ENCODE data around the gene RNASET2. TPM values are rescaled to one million over a fixed set of nuclear protein-coding genes. Genes with fewer than 3 reads are reported as not detected.

RNASET2 gene
- total RNA-seq, 4 donors from 2014 or later: 29.1 to 56.7 (median 41.2) TPM

DNA sequence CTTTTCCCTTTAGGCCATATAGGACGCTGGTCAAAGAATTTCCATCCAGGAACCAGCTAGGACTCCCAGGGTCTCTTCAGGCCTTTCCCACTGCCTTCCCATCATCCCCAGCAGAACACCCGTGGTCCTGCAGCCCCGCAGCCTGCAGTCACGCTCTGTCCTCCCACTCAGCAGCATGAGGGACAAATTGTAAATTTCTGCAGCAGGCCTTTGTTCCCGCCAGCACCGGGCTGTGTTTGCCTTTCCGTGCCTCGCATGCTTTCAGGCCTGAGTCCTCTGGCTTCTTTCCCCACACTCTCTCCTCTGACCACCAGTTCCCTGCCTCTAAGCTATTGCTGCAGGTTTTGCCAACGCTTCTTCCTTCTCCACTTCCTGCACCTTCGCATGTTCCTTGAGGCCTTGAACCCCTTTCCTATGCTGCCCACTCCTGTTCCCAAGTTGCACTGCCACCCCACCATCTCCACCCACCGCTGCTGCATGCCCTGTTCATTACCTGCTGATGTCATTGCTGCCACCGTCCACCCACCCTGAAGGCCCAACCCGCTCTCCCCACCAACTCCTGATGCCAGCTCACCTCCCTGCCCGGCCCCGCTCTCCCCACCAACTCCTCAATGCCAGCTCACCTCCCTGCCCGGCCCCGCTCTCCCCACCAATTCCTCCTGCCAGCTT lies 49.8 kb downstream of the RNASET2 start:
- Histone ChIP-seq H3K4me1 (no peaks in the 10 kb centered on the region), H3K27ac (no peak overlapping the region), H3K27me3 (no peaks in the 10 kb centered on the region), H3K36me3 (no peaks in the 10 kb centered on the region), H3K4me3 (no peak overlapping the region), H3K9me3 (no peaks in the 10 kb centered on the region)
- no peak for TF ChIP-seq CTCF (IDR thresholded peaks at IDR 0.05)
- no peak for TF ChIP-seq POLR2A (IDR thresholded peaks at IDR 0.05)
- 83 to 85% methylated on average over 17 of the region's 17 CpGs for WGBS, 2 donors
- intact Hi-C loops (cut with DNase I): no loop called here
- DNase-seq: no peak

GRCh38 chr6:166905505-166906134 lies 50.7 kb downstream of the RNASET2 start:
- no peaks in the 10 kb centered on the region for H3K4me1 ChIP-seq
- TF ChIP-seq POLR2A (IDR thresholded peaks at IDR 0.05) (no peak), CTCF (IDR thresholded peaks at IDR 0.05) (no peak)
- intact Hi-C loops (cut with DNase I): no loop called here
- H3K9me3 ChIP-seq: no peaks in the 10 kb centered on the region
- 83 to 93% methylated on average over 4 to 9 of the region's 12 CpGs for WGBS, 2 donors
- H3K4me3 ChIP-seq: no peak overlapping the region
- no peaks in the 10 kb centered on the region for H3K36me3 ChIP-seq
- DNase-seq: no peak
- no peak overlapping the region for H3K27ac ChIP-seq
- H3K27me3 ChIP-seq: no peaks in the 10 kb centered on the region

- no peak overlapping the region for H3K27ac ChIP-seq
- TF ChIP-seq CTCF (IDR thresholded peaks at IDR 0.05): no peak
- TF ChIP-seq POLR2A (IDR thresholded peaks at IDR 0.05): no peak
- H3K36me3 ChIP-seq: no peaks in the 10 kb centered on the region
- no peak overlapping the region for H3K4me3 ChIP-seq
- WGBS, 2 donors: 83 to 89% methylated on average over 7 to 10 of the region's 10 CpGs
- intact Hi-C loops (cut with DNase I): no loop called here
- DNase-seq: no peak
- H3K9me3 ChIP-seq: no peaks in the 10 kb centered on the region
- H3K27me3 ChIP-seq: no peaks in the 10 kb centered on the region
- no peaks in the 10 kb centered on the region for H3K4me1 ChIP-seq
Observed at GRCh38 chr6:166905013-166905412, 51.3 kb downstream of the RNASET2 start.

- WGBS, 2 donors: 56 to 66% methylated on average over 6 to 7 of the region's 23 CpGs
- no peak overlapping the region for H3K27ac ChIP-seq
- no peak for DNase-seq
- no peaks in the 10 kb centered on the region for H3K4me1 ChIP-seq
- no peaks in the 10 kb centered on the region for H3K27me3 ChIP-seq
- TF ChIP-seq POLR2A (IDR thresholded peaks at IDR 0.05): no peak
- no peak for TF ChIP-seq CTCF (IDR thresholded peaks at IDR 0.05)
- H3K9me3 ChIP-seq: no peaks in the 10 kb centered on the region
- no peaks in the 10 kb centered on the region for H3K36me3 ChIP-seq
- no peak overlapping the region for H3K4me3 ChIP-seq
- intact Hi-C loops (cut with DNase I): no loop called here
Observed at GRCh38 chr6:166904101-166904746, 52.1 kb downstream of the RNASET2 start.

DNA sequence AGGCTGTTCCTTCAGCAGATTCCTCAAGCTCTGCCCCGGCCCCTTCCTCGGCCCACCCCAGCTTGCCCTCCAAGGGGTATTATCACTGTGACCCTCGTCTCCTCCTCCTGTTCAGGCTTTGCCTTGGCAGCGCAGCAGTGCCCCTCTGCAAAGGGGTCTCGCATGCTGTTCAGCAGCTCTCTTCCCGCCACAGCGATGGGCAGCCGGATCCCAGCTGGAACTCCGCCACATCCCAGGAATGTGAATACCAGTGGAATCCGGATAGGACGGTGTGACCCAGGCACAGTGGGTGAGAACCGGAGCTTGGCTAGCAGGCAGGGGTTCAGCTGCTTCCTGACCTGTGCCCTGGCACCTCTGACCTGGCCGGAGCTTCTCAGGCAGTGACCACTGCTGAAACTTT lies 52.9 kb downstream of the RNASET2 start:
- no peaks in the 10 kb centered on the region for H3K36me3 ChIP-seq
- no peaks in the 10 kb centered on the region for H3K4me1 ChIP-seq
- H3K4me3 ChIP-seq: no peak overlapping the region
- WGBS, 2 donors: 74 to 88% methylated on average over 5 to 7 of the region's 13 CpGs
- no peaks in the 10 kb centered on the region for H3K9me3 ChIP-seq
- no peaks in the 10 kb centered on the region for H3K27me3 ChIP-seq
- H3K27ac ChIP-seq: no peak overlapping the region
- intact Hi-C loops (cut with DNase I): no loop called here
- no peak for TF ChIP-seq CTCF (IDR thresholded peaks at IDR 0.05)
- no peak for TF ChIP-seq POLR2A (IDR thresholded peaks at IDR 0.05)
- DNase-seq: no peak
